GM12864 (cell line): Measurements from ENCODE around the gene DVL1.

Experiments used
- DNase-seq: peaks from one replicate; pipeline ENCODE4 v3.0.0-alpha.2; 2011; ENCODE audit warnings: low read depth
- H3K4me3 ChIP-seq: 2 replicates; pipeline ENCODE4 v1.5.1; 2011; ENCODE audit warnings: mild to moderate bottlenecking, low read depth, low read length, control low read depth
- TF ChIP-seq, protein P1 (sequence below): IDR thresholded peaks from 2 replicates; pipeline ENCODE4 v1.5.1; 2011; ENCODE audit warnings: low read depth, mild to moderate bottlenecking, moderate library complexity, low read length, control low read depth, inconsistent platforms; ENCODE audit errors: missing control alignments

The DVL1 gene

DNA sequence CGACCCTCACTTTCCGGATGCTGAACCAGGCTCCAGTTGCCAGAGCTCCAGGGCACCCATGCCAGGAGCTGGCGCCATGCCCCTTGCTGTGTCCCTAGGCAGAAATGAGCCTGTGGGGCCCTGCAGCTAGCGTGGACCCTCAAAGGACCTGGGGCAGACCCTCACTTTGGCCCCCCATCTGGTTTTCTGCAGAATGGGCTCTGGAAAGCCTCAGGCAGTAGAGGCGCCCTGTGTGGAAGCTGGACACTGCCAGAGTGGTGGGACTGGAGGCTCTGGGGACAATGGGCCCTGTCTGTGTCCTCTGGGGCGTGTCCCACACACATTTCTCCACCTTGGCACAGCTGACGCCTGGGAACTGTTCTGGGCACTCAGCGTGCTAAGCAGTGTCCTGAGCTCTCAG is 32.1 kb upstream of the DVL1 start:
- TF ChIP-seq, protein P1, sequence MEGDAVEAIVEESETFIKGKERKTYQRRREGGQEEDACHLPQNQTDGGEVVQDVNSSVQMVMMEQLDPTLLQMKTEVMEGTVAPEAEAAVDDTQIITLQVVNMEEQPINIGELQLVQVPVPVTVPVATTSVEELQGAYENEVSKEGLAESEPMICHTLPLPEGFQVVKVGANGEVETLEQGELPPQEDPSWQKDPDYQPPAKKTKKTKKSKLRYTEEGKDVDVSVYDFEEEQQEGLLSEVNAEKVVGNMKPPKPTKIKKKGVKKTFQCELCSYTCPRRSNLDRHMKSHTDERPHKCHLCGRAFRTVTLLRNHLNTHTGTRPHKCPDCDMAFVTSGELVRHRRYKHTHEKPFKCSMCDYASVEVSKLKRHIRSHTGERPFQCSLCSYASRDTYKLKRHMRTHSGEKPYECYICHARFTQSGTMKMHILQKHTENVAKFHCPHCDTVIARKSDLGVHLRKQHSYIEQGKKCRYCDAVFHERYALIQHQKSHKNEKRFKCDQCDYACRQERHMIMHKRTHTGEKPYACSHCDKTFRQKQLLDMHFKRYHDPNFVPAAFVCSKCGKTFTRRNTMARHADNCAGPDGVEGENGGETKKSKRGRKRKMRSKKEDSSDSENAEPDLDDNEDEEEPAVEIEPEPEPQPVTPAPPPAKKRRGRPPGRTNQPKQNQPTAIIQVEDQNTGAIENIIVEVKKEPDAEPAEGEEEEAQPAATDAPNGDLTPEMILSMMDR: no peak
- no peak overlapping the region for H3K4me3 ChIP-seq
- no peak for DNase-seq

DNA sequence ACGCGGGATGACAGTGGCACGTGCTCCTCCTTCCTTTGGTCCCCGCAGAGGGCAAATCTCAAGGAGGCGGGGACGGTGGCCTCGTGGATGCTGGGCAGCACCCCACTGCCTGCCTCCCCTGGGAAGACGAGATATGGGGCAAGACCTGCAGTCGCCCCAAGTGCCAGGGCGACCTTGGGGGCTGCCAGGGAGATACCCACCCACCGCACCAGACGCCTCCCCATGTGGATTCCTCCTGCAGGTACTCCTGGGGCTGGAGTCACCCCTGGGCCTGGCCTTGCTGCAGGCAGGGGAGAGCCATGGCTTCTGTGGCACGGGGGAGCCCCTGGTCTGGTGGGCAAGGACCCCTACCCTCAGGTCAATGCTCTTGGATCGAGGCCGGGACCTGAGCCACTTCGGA is 31.6 kb upstream of the DVL1 start:
- TF ChIP-seq, protein P1: no peak
- H3K4me3 ChIP-seq: no peak overlapping the region
- DNase-seq: no peak

DNA sequence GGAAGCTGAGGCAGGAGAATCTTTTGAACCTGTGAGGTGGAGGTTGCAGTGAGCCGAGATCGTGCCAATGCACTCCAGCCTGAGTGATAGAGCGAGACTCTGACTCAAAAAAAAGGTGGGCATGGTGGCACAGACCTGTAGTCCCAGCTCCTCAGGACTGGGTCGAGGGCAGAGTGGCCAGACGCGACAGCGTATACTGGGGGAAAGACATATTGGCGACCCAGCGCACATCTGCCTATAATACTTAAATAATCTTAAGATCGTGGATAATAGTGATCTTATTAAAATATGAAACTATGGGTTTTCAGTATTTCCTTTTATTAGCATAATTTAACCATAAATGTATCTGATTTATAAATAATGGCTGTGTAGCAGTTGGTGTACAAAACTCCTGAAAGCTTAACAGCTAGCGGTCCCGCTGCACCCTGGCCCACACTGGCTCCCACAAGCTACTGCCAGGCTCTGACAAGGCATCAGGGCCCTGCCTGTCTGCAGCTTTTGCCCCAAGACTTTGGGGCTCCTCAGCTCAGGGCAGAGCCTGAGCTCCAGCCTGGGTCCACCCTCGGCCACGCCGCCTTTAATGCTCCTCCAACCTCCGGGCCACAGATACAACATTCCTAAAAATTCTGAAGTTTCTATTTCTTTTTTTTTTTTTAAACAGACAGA is 28.5 kb upstream of the DVL1 start:
- TF ChIP-seq, protein P1: no peak

DNA sequence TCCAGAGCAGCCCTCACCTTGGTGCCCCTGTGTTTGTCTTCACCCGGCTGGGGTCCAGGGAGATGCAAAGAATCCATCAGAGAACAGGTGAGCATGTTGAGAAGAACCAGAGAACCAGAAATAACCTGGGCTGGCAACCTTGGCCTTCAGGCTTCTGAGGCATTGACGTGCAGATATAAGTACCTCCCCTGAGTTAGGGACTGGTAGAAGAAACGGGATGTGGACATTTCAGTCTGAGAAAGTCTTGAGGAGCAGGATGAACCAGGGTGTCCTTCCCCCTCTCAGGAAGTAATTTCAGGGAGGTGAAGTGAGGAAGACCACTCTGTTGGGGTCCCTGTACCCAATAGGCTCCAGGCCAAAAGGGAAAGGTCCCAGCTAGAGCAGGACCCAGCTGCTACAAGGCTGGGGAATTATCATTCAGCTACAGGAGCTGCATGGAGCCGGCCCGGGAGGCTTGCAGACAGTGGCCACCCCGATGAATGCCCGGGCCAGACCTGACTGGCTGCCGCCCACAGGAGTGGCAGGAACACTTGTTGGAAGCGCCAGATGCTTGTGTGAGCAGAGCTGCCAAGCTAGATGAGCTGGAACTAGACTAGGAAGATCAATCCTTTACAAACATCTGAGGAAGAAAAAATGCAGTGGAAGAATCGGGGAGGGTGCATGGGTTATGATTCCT is 27.5 kb upstream of the DVL1 start:
- H3K4me3 ChIP-seq: no peak overlapping the region
- no peak for DNase-seq
- TF ChIP-seq, protein P1: no peak

More for the DNA sequence above, 28.5 kb upstream of the DVL1 start:
- no peak overlapping the region for H3K4me3 ChIP-seq
- DNase-seq: no peak

DNA sequence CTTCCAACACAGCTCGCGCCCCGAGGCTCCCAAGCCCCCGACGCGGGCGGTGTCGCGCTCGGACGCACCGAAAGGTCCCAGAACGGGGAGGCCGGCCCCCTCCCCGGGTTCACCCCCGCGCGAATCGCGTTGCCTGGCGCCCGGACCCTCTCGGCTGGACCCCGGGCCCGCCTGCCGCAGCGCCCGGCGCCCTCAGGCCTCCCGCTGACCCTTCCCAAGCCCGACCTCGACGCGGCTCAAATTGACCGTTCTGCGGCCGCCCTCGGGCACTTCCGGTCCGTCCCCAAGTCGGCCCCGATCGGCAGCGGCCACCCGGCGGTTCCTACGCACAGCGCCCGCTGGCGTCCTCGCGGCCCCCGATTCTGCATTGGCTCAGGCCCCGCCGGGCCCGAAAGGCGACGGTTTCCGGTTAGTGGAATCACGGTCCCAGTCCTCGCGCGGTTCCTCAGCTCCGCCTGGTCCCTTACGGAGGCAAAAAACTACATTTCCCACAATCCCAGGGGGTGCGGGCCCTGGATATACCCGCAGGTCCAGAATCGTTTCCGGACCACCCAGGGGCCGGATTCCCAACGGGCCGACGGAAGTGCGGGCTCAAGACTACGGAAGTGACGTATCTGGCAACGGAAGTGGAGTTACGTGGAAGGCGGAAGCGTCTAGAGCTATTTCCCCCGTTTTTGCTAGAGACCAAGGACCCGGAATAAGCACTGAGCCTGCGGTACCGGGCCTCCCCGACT is 25.9 kb upstream of the DVL1 start, which contains the start of gene AURKAIP1:
TSS of gene AURKAIP1 (minus strand) at position 279 of the 734 bp plus-strand sequence. CDS start 451 bp downstream, outside the sequence.
- H3K4me3 ChIP-seq: peak within 1 kb of the TSS; percentile 96
- TF ChIP-seq, protein P1: peak; percentile 35
- peak; percentile 99 for DNase-seq

DNA sequence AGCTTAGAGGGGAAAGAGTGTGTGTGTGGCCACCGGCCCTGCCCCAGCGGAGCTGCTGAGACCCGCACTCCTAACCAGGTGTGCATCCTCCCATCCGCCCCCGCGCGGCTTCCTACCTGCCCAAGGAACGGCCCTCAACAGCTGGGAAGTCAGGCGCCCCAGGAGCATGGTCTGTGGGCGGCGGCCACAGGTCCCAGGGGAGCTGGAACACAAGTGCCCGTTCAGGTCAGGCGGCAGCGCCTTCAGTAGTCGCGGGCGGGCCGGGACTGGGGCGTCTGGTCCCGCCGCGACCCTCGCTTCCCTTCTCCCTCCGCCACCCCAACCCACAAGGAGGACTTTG is 25.3 kb upstream of the DVL1 start:
- TF ChIP-seq, protein P1: no peak
- DNase-seq: no peak
- H3K4me3 ChIP-seq: peak overlapping the region; percentile 96
